ENCODE data around the gene KIAA2012.

KIAA2012 gene

GRCh38 chr2:202044777-202045176, 28.3 kb upstream of the KIAA2012 start:
- DNase-seq: no peak

GRCh38 chr2:202046572-202046971, 26.5 kb upstream of the KIAA2012 start:
- no peak for DNase-seq

- DNase-seq: no peak
Measured at GRCh38 chr2:202049092-202049728, 23.8 kb upstream of the KIAA2012 start.

GRCh38 chr2:202049840-202050239, 23.2 kb upstream of the KIAA2012 start:
- DNase-seq: no peak

- no peak for DNase-seq
Measured at GRCh38 chr2:202050652-202051051, 22.4 kb upstream of the KIAA2012 start.

GRCh38 chr2:202051499-202052161, 21.4 kb upstream of the KIAA2012 start:
- DNase-seq: no peak

GRCh38 chr2:202052235-202052634, 20.8 kb upstream of the KIAA2012 start:
- no peak for DNase-seq

GRCh38 chr2:202054679-202055078, 18.4 kb upstream of the KIAA2012 start:
- no peak for DNase-seq

- no peak for DNase-seq
Measured at GRCh38 chr2:202056611-202057010, 16.4 kb upstream of the KIAA2012 start.

GRCh38 chr2:202060218-202060617, 12.8 kb upstream of the KIAA2012 start:
- no peak for DNase-seq

- no peak for DNase-seq
Measured at GRCh38 chr2:202061695-202062094, 11.4 kb upstream of the KIAA2012 start.

- no peak for DNase-seq
Measured at GRCh38 chr2:202064171-202064880, 8.7 kb upstream of the KIAA2012 start.

- no peak for DNase-seq
Measured at GRCh38 chr2:202064881-202065230, 8.2 kb upstream of the KIAA2012 start.

- no peak for DNase-seq
Measured at GRCh38 chr2:202065876-202066275, 7.2 kb upstream of the KIAA2012 start.

GRCh38 chr2:202066875-202067274, 6.2 kb upstream of the KIAA2012 start:
- no peak for DNase-seq

- DNase-seq: no peak
Measured at GRCh38 chr2:202067589-202067988, 5.5 kb upstream of the KIAA2012 start.

- DNase-seq: no peak
Measured at GRCh38 chr2:202069170-202070067, 3.6 kb upstream of the KIAA2012 start.

- DNase-seq: no peak
Measured at GRCh38 chr2:202071107-202071506, 1.9 kb upstream of the KIAA2012 start.

- DNase-seq: no peak
Measured at GRCh38 chr2:202072226-202072625, 829 bp upstream of the KIAA2012 start.

GRCh38 chr2:202074324-202074723, 1.3 kb downstream of the KIAA2012 start:
- no peak for DNase-seq

- no peak for DNase-seq
Measured at GRCh38 chr2:202079310-202079709, 6.3 kb downstream of the KIAA2012 start.

- no peak for DNase-seq
Measured at GRCh38 chr2:202084265-202084664, 11.2 kb downstream of the KIAA2012 start.

- DNase-seq: no peak
Measured at GRCh38 chr2:202088777-202089176, 15.7 kb downstream of the KIAA2012 start.

Measured in NCI-H2029 (cell line).